Measurements from ENCODE around the gene AKAP17A. TPM values are rescaled to one million over a fixed set of nuclear protein-coding genes. Genes with fewer than 3 reads are reported as not detected.

AKAP17A gene
- total RNA-seq, 8 experiments from 2014 or later: 23.9 to 39.5 (median 28.0) TPM

- no peak overlapping the region for H3K4me3 ChIP-seq
- no peaks in the 10 kb centered on the region for H3K4me1 ChIP-seq (replicated peaks in 1 of 2)
- peak in 4 of 8 experiments; percentile 18 to 31 (median 22) for ATAC-seq (replicated peaks in 6 of 8)
- in situ Hi-C loops (cut with MboI; ENCODE audit: low pct_unique_long_range_greater_than_20kb in 2 of 9, low sequenced_read_pairs in 9 of 9, unreplicated experiment in 9 of 9): no loop called here
- WGBS, 10 experiments: 91 to 100% (median 100%) methylated on average over 1 to 6 of the region's 52 CpGs; no CpG with 5 or more reads in 7 of the 10 experiments
- H3K27ac ChIP-seq: no peak overlapping the region
These were observed 9.1 kb downstream of the AKAP17A start for GRCh38 chrX:1600406-1601050.

- Histone ChIP-seq H3K27ac (no peak overlapping the region), H3K4me1 (replicated peaks in 1 of 2) (no peaks in the 10 kb centered on the region), H3K4me3 (no peak overlapping the region)
- peak in 3 of 8 experiments; percentile 4 to 17 (median 16) for ATAC-seq (replicated peaks in 6 of 8)
- WGBS, 10 experiments: 90 to 100% (median 96%) methylated on average over 1 to 14 of the region's 58 CpGs; no CpG with 5 or more reads in 7 of the 10 experiments
- in situ Hi-C loops (cut with MboI; ENCODE audit: low pct_unique_long_range_greater_than_20kb in 2 of 9, low sequenced_read_pairs in 9 of 9, unreplicated experiment in 9 of 9): no loop called here
These were observed 9.8 kb downstream of the AKAP17A start for GRCh38 chrX:1601051-1601767.

- H3K4me1 ChIP-seq (replicated peaks in 1 of 2): no peaks in the 10 kb centered on the region
- no peak overlapping the region for H3K27ac ChIP-seq
- no peak overlapping the region for H3K4me3 ChIP-seq
- in situ Hi-C loops (cut with MboI; ENCODE audit: low pct_unique_long_range_greater_than_20kb in 2 of 9, low sequenced_read_pairs in 9 of 9, unreplicated experiment in 9 of 9): no loop called here
- 92 to 100% (median 97%) methylated on average over 4 to 11 of the region's 15 CpGs; no CpG with 5 or more reads in 5 of the 10 experiments for WGBS, 10 experiments
- ATAC-seq (replicated peaks in 6 of 8): no peak
These were observed 10.3 kb downstream of the AKAP17A start for GRCh38 chrX:1601768-1602085.

- no peaks in the 10 kb centered on the region for H3K4me1 ChIP-seq (replicated peaks in 1 of 2)
- no peak for ATAC-seq (replicated peaks in 6 of 8)
- no peak overlapping the region for H3K27ac ChIP-seq
- in situ Hi-C loops (cut with MboI; ENCODE audit: low pct_unique_long_range_greater_than_20kb in 2 of 9, low sequenced_read_pairs in 9 of 9, unreplicated experiment in 9 of 9): no loop called here
- WGBS, 10 experiments: 88 to 100% (median 98%) methylated on average over 4 to 12 of the region's 12 CpGs
- H3K4me3 ChIP-seq: no peak overlapping the region
These were observed 10.9 kb downstream of the AKAP17A start for GRCh38 chrX:1602299-1602698.

GRCh38 chrX:1606496-1606895, 15.1 kb downstream of the AKAP17A start:
- in situ Hi-C loops (cut with MboI; ENCODE audit: low pct_unique_long_range_greater_than_20kb in 2 of 9, low sequenced_read_pairs in 9 of 9, unreplicated experiment in 9 of 9): no loop called here
- 81 to 100% (median 96%) methylated on average over 1 to 9 of the region's 11 CpGs; no CpG with 5 or more reads in 1 of the 10 experiments for WGBS, 10 experiments
- no peaks in the 10 kb centered on the region for H3K4me1 ChIP-seq (replicated peaks in 1 of 2)
- no peak for ATAC-seq (replicated peaks in 6 of 8)
- H3K4me3 ChIP-seq: no peak overlapping the region
- no peak overlapping the region for H3K27ac ChIP-seq

GRCh38 chrX:1609311-1609710, 17.9 kb downstream of the AKAP17A start:
- H3K4me1 ChIP-seq (replicated peaks in 1 of 2): no peaks in the 10 kb centered on the region
- in situ Hi-C loops (cut with MboI; ENCODE audit: low pct_unique_long_range_greater_than_20kb in 2 of 9, low sequenced_read_pairs in 9 of 9, unreplicated experiment in 9 of 9): no loop called here
- H3K4me3 ChIP-seq: no peak overlapping the region
- H3K27ac ChIP-seq: no peak overlapping the region
- 67 to 100% (median 89%) methylated on average over 1 to 3 of the region's 11 CpGs; no CpG with 5 or more reads in 6 of the 10 experiments for WGBS, 10 experiments
- ATAC-seq (replicated peaks in 6 of 8): peak in 2 of 8 experiments; percentile 15 to 30

GRCh38 chrX:1609762-1610161, 18.4 kb downstream of the AKAP17A start:
- 61% methylated on average over 3 of the region's 10 CpGs; no CpG with 5 or more reads in 9 of the 10 experiments for WGBS, 10 experiments
- H3K4me3 ChIP-seq: no peak overlapping the region
- no peaks in the 10 kb centered on the region for H3K4me1 ChIP-seq (replicated peaks in 1 of 2)
- in situ Hi-C loops (cut with MboI; ENCODE audit: low pct_unique_long_range_greater_than_20kb in 2 of 9, low sequenced_read_pairs in 9 of 9, unreplicated experiment in 9 of 9): no loop called here
- ATAC-seq (replicated peaks in 6 of 8): peak in 2 of 8 experiments; percentile 13 to 21
- no peak overlapping the region for H3K27ac ChIP-seq

GRCh38 chrX:1610166-1610565, 18.8 kb downstream of the AKAP17A start:
- ATAC-seq (replicated peaks in 6 of 8): no peak
- H3K4me1 ChIP-seq (replicated peaks in 1 of 2): no peaks in the 10 kb centered on the region
- H3K27ac ChIP-seq: no peak overlapping the region
- WGBS, 10 experiments: 68 to 100% (median 80%) methylated on average over 1 to 14 of the region's 15 CpGs; no CpG with 5 or more reads in 5 of the 10 experiments
- in situ Hi-C loops (cut with MboI; ENCODE audit: low pct_unique_long_range_greater_than_20kb in 2 of 9, low sequenced_read_pairs in 9 of 9, unreplicated experiment in 9 of 9): no loop called here
- no peak overlapping the region for H3K4me3 ChIP-seq

GRCh38 chrX:1610736-1611135, 19.3 kb downstream of the AKAP17A start:
- Histone ChIP-seq H3K4me3 (no peak overlapping the region), H3K4me1 (replicated peaks in 1 of 2) (no peaks in the 10 kb centered on the region), H3K27ac (no peak overlapping the region)
- in situ Hi-C loops (cut with MboI; ENCODE audit: low pct_unique_long_range_greater_than_20kb in 2 of 9, low sequenced_read_pairs in 9 of 9, unreplicated experiment in 9 of 9): no loop called here
- ATAC-seq (replicated peaks in 6 of 8): no peak
- WGBS, 10 experiments: 25 to 80% (median 62%) methylated on average over 2 to 5 of the region's 12 CpGs; no CpG with 5 or more reads in 7 of the 10 experiments

GRCh38 chrX:1612641-1613286, 21.4 kb downstream of the AKAP17A start:
- no peak for ATAC-seq (replicated peaks in 6 of 8)
- H3K4me3 ChIP-seq: no peak overlapping the region
- no peak overlapping the region for H3K27ac ChIP-seq
- in situ Hi-C loops (cut with MboI; ENCODE audit: low pct_unique_long_range_greater_than_20kb in 2 of 9, low sequenced_read_pairs in 9 of 9, unreplicated experiment in 9 of 9): no loop called here
- no peaks in the 10 kb centered on the region for H3K4me1 ChIP-seq (replicated peaks in 1 of 2)
- 58 to 93% (median 85%) methylated on average over 1 to 5 of the region's 5 CpGs; no CpG with 5 or more reads in 1 of the 10 experiments for WGBS, 10 experiments

GRCh38 chrX:1614927-1615326, 23.5 kb downstream of the AKAP17A start, which contains the start of gene ASMT:
Gene ASMT (plus strand): TSS chrX:1615059. CDS start chrX:1615200, 141 bp downstream.
- ATAC-seq (replicated peaks in 6 of 8): no peak
- 38 to 90% (median 41%) methylated on average over 2 to 9 of the region's 17 CpGs; no CpG with 5 or more reads in 6 of the 10 experiments for WGBS, 10 experiments
- Histone ChIP-seq H3K4me3 (no peak within 1 kb of the TSS), H3K4me1 (replicated peaks in 1 of 2) (no peaks in the 10 kb centered on the region), H3K27ac (no peak within 1 kb of the TSS)
- in situ Hi-C loops (cut with MboI; ENCODE audit: low pct_unique_long_range_greater_than_20kb in 2 of 9, low sequenced_read_pairs in 9 of 9, unreplicated experiment in 9 of 9): no loop called here

- no peak overlapping the region for H3K27ac ChIP-seq
- in situ Hi-C loops (cut with MboI; ENCODE audit: low pct_unique_long_range_greater_than_20kb in 2 of 9, low sequenced_read_pairs in 9 of 9, unreplicated experiment in 9 of 9): no loop called here
- H3K4me3 ChIP-seq: no peak overlapping the region
- ATAC-seq (replicated peaks in 6 of 8): no peak
- H3K4me1 ChIP-seq (replicated peaks in 1 of 2): no peaks in the 10 kb centered on the region
- 45 to 100% (median 72%) methylated on average over 2 to 4 of the region's 4 CpGs; no CpG with 5 or more reads in 4 of the 10 experiments for WGBS, 10 experiments
These were observed 27.3 kb downstream of the AKAP17A start for GRCh38 chrX:1618689-1619088.

GRCh38 chrX:1623691-1624090, 32.3 kb downstream of the AKAP17A start:
- ATAC-seq (replicated peaks in 6 of 8): no peak
- Histone ChIP-seq H3K4me3 (no peak overlapping the region), H3K27ac (no peak overlapping the region), H3K4me1 (replicated peaks in 1 of 2) (no peaks in the 10 kb centered on the region)
- in situ Hi-C loops (cut with MboI; ENCODE audit: low pct_unique_long_range_greater_than_20kb in 2 of 9, low sequenced_read_pairs in 9 of 9, unreplicated experiment in 9 of 9): no loop called here
- 50 to 98% (median 87%) methylated on average over 1 to 10 of the region's 21 CpGs; no CpG with 5 or more reads in 4 of the 10 experiments for WGBS, 10 experiments

All from motor neuron (in vitro differentiated cells).